ENCODE data around the gene CTIF.
"Not testable (repeated sequence)": the region's sequence is repeated elsewhere in the genome, so short reads cannot be mapped to it uniquely, and the experiment has no call there.

The CTIF gene

DNA sequence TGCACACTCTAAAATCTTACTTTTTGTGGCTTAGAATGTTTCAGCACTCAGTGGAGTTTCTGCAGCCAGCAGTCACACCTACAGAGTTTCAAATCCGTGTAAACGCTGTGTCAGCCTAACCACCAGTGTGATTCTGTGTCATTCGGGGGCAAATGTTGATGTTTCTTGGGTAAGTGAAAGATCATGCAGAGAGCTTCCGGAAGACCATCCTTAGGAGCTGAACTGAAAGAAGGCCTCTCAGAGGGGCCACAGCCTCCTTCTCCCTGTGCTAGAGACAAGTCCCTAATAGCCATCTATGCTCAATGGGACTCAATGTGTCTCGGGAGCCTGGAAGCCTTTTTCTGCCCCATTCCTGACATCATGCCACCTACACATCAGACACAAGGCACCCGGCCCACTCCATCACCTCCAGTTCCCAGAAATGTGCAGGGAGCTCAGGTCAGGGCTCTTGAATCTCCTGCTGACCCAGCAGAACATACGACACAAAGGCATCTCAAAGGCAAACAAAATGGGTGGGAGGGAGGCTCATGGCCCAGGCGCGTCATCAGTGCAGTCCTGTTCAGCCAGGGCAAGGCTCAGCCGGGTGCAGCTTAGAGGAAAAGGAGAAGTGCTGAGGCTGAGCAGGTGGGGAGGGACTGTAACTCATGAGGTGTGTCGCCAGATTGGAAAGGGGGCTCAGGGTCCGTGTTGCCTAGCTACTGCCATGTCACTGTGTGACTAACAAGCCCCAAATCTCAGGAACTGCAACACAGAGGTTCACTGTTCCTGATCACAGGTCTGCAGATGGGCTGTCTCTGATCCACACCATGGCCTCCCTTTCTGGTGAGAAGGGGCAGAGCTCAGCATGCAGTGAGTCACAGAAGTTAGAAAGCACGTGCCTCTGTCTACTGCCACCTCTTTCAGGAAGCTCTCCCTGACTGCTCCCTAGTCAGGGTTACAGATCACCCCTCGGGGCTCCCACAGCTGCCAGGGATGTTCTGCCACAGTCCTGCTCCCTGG lies 329.9 kb downstream of the CTIF start:
- no peak for DNase-seq (ENCODE audit: low read depth)

DNA sequence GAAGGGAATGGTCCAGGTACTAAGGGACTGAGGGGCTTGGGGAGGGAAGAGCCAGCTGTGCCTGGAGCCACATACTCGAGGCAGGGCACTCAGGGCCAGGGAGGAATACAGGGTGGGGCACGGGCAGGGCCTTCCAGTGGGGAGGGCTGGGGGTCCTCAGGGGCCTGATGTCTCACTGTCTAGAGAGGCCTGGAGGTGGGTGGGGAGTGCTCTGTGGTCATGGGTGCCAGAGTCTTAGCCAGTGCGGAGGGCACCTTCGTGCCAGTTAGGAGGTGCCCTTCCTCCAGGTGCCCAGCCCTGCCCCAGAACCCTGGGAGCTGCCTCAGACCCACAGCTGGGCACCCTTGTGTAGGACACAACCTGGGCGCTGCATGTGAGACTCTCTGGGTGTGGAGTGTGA lies 330.8 kb downstream of the CTIF start:
- DNase-seq (ENCODE audit: low read depth): no peak

DNA sequence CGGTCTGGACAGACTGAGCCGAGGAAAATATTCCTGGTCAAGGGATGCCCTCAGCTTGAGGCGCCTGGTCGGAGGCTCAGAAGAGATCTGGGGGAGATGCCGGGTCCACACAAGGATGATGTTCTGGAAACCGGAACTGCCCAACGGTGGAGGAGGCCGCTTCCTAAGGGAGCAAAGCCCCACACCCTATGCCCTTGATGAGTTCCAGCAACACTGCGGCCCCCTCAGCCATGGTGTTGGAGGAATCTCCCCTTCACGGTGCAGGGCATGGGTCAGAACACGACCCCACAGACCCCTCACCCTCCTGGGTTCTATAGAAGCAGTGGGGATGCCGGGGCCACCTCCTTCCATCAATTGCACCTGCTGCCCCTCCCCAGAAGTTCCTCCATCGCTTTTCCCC lies 332.1 kb downstream of the CTIF start:
- not testable (repeated sequence) for DNase-seq (ENCODE audit: low read depth)

DNA sequence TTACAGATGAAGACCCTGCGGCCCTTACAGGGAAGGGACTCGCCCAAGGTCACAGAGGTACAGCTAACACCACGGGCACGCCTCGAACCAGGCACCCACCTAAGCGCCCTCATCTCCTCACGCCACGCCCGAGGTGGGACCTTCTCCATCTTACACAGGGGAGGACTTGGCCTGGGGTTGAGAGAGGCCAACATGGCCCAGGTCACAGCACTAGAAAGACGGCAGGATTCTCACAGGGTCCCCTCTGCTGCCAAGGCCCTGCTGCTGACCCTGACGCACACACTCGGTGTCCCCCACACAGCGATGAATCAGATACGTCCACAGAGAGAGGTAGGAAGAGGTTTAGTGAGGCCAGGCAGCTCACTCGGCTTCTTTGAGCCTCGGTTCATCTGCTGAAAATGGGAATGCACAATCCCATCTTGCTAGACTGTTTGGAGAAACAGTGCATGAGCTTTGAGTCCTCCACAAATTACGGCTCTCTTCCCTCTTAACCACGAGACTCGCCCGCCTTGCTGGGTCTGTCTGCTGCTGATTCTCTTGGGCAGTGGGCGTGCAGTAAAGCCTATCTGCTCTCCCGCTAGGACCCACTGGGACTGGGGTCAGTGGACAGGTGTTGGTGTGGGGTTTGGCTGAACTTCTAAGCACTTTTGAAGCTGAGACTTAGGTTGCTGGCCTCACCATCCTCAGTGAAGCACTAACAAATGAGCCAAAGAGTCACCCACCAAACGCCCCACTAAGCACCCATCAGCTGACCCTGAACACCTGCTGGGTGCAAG lies 332.7 kb downstream of the CTIF start:
- DNase-seq (ENCODE audit: low read depth): no peak

DNA sequence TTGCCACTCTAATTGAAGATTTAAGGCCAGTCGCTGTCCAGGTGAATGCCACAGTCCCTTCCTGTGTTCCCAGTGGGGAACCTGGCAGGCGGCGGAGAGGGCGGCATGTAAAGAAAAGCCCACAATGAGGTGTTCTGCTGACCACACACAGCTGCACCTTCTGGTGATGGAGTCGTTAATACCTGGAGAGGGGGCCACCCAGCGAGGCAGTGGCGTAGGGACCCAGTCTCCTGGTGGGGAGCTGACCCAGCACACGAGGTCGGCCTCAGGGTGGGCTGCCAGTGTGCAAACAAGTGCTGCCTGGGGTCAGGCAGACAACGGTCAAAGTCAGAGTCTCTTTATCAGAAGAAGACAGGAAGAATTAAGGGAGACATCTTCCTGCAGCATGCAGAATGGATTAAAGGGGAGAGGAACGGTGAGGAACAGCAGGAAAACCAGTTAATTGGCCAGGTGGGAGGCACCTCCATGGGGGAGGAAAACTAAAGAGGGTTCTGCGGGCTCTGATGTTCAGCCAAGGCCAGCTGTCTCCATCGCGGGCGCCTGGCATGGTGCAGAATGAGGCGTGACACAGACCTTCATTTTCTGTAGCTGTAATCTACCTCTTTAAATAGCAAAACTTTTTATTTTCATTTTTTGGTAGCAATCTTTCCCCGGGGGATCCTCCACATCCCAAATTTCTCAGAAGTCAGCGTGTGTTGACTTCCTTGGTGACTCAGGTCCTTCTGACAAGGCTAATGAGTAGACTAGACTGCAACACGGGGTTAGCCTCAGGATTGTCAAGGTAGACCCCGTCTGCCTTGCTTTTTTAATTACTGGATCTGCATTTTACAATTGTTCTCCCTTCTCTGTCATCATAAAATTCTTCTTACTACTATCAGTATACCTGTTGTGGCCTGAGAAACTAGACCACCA lies 333.7 kb downstream of the CTIF start:
- DNase-seq (ENCODE audit: low read depth): peak; percentile 65

DNA sequence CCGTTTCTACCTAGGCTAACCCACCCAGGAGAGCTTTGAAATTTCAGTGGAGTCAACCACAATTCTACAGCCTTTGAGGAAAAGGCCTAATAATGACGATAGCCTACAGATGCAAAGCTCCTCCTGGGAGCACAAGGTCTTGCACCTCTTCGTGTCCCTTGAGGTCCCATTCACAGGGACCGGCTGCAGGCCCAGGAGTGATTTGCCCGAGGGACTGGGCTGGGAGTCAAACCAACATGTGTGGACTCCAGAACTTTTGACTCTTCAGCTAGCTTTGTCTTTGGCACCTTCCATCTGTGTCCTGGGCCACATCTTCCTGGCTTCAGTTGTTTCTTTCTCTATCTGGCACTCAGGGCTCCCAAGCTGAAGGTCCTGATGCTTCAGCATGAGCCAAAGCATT lies 335.4 kb downstream of the CTIF start:
- no peak for DNase-seq (ENCODE audit: low read depth)

DNA sequence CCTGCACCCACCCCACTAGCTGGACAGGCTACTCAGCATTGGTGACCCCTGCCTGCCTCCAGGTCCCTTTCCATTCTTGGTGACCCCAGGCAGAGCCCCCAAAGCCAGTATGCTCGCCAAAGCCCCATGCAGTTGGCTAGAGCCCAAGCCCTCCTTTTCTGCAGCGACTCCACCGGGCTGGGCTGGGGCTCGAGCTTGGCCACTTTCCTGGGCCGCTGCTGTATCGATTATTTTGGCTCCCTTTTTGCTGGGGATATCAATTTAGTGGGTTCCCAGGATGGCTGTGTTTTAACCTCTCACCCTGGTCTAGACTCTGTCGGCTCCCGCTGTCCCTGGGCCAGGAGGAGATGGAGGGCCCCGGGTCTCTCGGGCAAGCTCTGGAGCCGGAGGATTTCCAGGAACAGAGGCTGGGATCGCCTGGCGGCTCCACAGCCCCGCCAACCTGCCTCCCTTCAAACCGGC lies 335.9 kb downstream of the CTIF start:
- no peak for DNase-seq (ENCODE audit: low read depth)

DNA sequence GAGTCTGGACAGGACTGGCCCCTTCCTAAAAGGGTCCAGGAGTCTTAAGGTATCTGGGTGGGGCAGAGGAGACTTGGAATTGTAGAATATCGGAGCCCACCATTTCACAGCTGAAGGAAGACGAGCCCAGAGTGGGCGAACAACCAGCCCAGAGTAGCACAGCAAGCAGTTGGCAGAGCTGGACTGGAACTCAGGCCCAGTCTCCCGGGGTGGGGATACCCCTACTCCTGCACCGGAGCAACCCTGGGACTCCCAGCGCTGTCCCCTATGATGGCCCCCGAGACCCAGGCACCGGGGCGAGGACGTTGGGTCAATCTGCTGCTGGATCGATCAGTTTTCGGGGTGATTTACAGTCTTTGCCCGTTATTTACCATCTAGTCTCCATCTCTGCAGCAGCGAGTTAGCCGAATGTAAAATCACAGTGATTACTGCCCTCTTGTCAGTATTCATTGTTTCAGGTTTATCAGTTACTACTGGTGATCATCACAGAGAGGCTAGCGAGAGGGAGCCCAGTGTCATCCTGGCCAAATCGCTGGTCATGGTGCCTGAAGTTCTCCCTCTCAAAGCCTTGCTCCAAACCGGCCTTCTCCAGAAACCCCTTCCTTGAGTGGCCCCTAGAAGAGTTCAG lies 336.6 kb downstream of the CTIF start:
- no peak for DNase-seq (ENCODE audit: low read depth)

DNA sequence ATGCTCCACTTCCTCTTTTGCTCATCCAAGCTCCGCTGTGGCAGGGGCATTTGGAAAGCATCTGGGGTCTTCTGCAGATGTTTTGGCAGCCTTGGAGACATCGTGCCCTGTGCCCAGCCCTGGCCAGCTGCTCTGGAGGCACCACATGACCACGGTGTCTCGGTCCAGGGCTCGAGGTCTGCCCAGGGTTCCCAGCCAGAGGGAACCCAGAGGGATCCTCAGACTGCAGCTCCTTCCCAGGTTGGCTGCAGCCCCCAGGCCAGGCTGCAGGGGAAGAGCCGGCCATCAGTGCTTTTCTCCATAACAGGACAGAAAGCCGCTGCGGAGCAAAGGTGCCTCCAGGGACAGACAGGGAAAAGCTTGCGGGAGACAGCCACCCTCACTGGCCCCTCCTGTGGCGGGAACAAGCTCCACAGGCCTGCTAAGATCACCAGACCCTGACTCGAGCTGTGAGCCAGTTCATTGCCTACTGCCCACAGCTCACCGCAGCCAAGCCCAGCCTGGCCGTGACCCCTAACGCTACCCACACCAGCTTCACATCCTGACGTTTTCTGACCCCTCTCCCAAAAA lies 337.2 kb downstream of the CTIF start:
- no peak for DNase-seq (ENCODE audit: low read depth)

DNA sequence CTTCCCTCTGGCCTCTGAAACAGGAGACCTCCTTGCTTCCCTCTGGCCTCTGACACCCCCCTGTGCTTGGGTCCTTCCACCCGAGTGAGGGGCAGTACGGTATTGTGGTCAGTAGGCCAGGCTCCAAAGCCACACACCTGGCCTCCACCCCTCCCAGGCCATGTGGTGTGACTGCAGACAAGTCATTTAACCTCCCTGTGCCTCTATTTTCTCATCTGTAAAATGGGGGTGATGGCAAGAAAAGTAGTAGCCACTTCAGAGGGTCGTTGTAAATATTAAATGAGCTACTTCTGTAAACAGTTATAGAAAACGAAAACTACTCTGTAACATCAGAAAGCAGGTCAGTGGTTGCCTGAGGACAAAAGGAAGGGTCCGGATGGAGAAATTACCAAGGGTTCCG lies 337.8 kb downstream of the CTIF start:
- no peak for DNase-seq (ENCODE audit: low read depth)

DNA sequence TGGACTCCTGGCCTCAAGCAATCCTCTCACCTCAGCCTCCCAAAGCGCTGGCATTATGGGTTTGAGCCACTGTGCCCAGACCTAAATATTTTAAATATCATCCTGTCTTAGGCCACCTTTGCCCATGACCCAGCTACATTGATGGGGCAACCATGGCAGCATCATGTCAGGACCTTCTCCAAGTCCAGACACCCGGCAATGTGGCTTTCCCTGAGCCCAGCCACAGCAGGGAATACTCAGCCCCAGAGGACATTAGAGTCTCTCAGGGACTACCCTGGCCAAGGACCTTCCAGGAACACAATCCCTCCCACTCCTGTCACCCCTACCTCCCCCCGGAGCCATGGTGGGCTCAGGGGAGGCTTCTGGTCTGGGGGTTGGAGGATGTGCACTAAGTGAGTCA lies 339.1 kb downstream of the CTIF start:
- no peak for DNase-seq (ENCODE audit: low read depth)

DNA sequence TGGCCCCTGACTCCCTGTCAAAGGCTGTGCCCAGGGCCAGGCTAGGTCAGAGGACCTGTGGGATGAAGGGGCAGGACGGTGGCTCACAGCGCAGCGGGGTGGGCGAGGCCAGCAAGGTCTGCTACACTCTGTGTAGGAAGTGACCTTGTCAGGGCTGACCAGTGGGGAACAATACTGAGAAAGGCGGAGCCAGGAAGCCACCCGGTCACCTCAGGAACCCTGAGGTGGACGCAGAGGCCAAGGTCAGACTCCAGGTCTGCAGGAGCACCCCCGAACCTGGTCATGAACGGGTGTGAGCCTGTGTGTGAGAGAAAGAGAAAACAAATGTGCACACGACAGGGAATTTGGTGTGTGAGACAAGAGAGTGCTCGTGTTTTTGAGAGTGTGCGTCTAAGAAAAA lies 339.6 kb downstream of the CTIF start:
- no peak for DNase-seq (ENCODE audit: low read depth)

DNA sequence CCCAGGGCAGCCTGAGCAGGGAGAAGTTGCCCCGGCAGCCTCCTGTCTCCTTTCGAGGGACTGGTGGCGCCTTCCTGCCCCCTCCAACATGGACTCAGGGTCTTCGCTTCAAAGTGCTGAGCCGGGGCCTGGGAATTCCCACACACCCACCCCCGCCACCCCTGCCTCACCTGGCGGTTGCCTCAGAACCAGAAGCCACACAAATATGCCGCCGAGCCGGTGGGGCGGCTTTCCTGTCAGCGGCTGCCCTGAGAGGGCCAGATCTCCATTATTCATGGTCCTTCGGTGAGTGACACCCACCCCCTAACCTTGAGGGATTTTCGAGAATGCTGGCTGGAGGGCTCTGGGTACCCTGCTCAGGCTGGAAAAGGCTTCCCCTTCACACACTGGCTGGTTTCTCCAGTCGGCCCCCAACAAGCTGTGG lies 340.2 kb downstream of the CTIF start:
- DNase-seq (ENCODE audit: low read depth): no peak

DNA sequence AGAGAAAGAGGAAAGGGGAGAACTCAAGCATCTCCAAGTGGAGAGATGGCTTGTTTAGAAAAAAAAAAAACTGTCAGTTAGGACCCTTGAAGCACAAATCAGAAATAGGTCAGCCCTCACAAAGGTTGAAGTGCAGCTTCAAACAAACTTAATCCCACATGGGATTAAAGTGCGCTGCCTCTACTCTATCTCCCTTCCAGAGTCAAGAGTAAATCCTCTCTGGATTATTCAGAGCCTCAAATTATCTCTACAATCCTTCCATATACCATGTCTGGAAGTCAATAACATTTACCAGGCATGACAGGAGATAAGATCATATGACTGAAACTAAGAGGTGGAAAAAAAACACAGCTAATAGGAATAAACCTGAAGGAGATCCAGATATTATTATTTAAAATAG lies 342.1 kb downstream of the CTIF start:
- no peak for DNase-seq (ENCODE audit: low read depth)

DNA sequence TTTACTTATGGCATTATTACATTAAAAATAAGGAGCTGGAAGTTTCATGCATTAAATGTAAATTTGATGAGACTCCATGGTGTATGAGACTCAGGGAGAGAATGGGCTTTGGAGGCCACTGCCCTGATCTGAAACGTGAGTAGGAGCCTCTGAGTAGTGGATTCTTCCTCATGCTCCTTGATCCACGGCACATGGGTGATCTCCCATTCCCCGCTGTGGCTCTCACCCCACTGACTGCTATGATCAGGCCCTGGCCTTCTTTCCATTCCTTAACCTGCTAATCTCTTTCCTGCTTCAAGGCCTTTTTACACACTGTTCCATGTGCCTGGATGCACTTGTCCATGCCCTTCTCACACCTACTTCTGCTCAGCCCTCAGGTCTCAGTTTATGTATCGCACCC lies 343.5 kb downstream of the CTIF start:
- no peak for DNase-seq (ENCODE audit: low read depth)

DNA sequence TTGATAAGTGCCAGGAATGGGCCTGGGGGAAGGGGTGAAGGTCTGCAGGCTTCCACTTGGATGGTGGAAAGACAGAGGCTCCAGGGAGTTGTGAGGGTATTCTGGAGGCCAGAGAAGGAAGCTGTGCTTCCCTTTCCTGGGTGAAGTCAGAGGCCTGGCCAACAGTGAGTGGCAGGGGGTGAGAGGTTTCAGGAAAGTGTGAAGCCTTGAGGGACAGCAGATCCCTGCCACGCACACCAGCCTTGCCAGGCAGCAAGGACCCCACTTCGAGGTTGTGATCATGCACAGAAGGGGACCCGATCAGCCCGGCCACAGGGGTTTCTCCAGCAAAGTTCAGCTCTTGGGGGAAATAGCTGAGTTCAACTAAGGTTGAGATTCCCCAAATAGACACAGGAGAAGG lies 345.5 kb downstream of the CTIF start:
- DNase-seq (ENCODE audit: low read depth): no peak

DNA sequence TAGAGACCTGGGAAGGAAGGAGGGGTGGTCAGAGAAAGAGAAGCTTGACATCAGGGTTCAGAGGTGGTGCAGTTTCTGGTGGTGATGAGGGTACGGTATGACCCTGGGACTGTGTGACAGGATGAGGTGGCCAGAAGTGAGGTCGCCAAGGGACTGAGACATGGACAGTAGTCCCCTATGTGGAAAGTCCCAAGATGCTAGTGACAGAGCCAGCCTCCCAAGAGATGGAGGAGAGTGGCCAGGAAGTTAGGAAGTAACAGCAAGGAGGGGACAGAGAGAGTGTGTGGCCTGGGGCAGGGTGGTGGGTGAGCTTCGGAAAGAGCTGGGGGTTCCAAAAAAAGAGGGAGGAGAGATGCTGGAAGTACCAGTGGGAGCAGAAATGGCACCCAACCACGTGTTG lies 345.9 kb downstream of the CTIF start:
- no peak for DNase-seq (ENCODE audit: low read depth)

DNA sequence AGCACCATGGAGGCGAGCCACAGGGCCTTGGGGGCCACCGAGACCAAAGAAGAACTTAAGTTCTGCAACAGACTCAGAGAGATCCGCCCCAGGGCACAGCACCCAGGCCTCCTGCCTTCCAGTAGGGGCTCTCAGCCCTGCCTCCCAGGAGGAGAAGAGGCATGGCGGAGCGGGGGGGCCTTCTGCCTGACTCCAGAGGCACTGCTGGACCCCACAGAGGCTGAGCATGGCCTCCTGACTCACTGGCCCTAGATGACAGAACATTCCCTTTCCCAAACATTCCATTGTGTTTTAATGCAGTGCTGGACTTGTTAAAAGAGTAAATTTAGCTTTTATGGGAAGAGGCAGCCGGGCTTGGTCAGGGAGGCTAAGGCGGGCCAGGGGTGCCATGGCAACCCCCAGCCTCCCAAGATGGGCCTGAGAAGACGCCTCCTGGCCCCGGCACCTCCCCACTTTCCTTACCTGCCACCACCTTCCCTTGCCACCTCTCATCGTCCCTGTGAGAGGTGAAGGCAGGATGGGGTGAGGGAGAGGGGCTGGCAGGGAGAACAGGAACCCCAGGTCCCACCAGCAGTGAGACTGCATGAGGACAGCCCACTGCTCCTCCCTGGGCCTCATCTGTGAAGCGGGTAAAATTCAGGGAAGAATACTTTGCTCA lies 346.6 kb downstream of the CTIF start:
- DNase-seq (ENCODE audit: low read depth): no peak

DNA sequence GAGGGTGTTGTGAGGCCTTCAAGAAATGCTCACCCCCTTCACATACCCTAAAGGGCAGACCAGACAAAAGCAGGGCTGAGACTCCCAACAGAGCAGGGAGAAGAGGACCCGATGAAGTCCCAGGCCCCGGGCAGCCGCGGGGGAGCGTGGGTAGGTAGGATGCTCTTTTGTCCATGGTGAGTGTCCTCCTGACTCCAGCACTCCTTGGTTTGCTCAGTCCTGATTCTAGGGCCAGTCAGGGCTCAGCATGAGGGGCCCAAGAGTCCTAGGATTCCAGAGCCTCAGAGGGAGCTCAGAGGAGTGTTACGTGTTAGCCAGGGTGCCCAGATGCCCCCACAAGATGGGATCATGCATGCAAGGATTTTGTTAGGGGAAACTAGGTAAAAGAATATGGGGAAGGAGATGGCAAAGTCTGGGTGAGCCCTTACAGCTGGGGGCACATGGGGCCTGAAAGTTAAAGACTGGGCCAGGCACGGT lies 347.1 kb downstream of the CTIF start:
- DNase-seq (ENCODE audit: low read depth): no peak

DNA sequence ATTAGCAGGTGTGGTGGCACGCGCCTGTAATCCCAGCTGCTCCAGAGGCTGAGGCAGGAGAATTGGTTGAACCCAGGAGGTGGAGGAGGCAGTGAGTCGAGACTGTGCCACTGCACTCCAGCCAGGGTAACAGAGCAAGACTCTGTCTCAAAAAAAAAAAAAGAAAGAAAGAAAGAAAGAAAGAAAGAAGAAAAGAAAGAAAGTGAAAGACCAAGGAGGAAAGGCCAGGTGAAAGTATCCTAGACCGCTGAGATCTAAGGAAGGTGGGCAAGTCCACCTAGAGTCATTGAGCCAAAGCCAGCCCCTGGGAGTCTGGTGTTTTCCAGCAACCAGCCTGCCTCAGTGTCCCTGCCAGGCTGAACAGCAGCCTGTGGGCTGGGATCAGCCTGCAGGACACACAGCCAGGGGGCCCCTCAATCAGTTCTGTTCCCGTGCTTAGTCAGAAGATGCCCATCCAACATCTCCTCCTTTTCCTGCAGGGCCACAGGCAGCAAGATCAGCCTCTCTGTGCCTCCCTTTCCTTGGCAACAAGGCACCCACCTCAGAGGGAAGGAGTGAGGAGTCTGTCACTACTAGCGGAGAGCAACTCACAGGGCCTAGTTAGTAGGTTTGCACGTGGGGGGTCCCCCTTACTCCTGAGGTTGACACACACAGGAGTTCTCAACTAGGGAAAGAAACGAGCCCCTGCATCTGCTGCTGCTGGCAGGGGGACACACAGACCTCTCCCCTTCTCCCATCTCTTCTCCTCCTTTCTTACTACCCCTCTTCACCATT lies 347.9 kb downstream of the CTIF start:
- DNase-seq (ENCODE audit: low read depth): no peak
